Hematopoietic multipotent progenitor cell (in vitro differentiated cells): ENCODE results near the gene PRMT7. TPM values are rescaled to one million over a fixed set of nuclear protein-coding genes. Genes with fewer than 3 reads are reported as not detected.

Source experiments
- DNase-seq, 3 donors: peaks; one replicate each; pipeline ENCODE4 v3.0.0-alpha.2; 2011 to 2015; ENCODE audit warnings: low read depth in 2 of 3, low spot score in 2 of 3
- total RNA-seq: library from RNA; depleted of rRNA; stranded (reverse); fragments of >200 nt; gene quantifications from one replicate; pipeline ENCODE4 v1.2.3, GENCODE V29; 2012

PRMT7 gene
- total RNA-seq: 85.9 TPM

GRCh38 chr16:68310774-68311511, at the start of gene PRMT7, which contains the start of gene SLC7A6OS:
TSS of gene PRMT7 (plus strand) at chr16:68311019. CDS start at chr16:68315980, 4,961 bp downstream.
TSS of gene SLC7A6OS (minus strand) at chr16:68310946. CDS start at chr16:68310926, 20 bp downstream.
- peak; percentile 75 to 93 (median 91) for DNase-seq

- no peak for DNase-seq
These were observed 47.2 kb upstream of the PRMT7 start for GRCh38 chr16:68263559-68264127.

DNA sequence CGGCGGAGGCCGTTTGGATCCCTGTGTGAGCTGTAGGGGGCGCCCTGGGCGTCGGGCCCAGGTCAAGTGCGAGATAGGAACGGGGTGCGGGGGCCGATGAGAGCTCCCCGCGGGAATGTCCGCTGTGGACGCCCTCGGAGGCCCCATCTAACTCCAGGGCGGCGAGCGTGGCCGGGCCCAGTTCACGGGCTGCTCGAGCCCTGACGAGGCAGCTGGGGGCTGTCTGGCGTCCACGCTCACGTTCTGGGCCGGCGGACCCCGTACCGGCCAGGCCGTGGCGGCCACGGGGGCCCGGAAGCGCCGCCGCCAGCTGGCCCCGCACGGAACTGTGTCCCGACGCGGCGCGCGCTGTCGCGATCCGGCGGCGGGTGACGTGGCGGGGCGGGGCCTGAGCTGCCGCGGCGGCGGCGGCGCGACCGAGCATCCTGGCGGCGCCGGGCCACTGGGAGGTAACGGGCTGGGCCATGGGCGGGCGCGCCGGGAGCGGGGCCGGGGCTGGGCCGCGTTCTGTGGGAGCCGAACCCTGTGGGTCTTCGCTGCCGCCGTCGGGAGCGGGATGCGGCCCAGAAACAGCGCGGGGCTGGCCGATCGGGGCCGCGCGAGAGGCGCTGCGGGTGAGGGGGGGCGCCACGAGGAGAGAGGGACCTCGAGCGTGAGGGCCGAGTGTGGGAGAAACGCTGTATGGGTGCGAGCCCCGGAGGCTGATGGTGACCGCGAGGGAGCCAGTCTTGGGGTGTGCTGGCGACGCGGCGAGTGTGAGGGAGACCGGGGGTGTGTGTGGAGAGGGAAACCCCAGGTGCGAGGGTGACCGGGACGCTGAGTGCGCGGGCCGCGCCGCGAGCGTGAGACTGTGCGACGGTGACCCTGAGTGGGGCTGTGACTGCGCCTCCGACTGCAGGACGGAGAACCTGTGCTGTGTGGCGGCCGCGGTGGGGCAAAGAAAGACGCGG, 46.4 kb upstream of the PRMT7 start, which contains the start of gene SLC7A6:
Gene SLC7A6 (plus strand): TSS at position 399 of the 950 bp plus-strand sequence. CDS start 10,201 bp downstream, outside the sequence.
- peak in 2 of 3 donors; percentile 77 to 80 for DNase-seq

DNA sequence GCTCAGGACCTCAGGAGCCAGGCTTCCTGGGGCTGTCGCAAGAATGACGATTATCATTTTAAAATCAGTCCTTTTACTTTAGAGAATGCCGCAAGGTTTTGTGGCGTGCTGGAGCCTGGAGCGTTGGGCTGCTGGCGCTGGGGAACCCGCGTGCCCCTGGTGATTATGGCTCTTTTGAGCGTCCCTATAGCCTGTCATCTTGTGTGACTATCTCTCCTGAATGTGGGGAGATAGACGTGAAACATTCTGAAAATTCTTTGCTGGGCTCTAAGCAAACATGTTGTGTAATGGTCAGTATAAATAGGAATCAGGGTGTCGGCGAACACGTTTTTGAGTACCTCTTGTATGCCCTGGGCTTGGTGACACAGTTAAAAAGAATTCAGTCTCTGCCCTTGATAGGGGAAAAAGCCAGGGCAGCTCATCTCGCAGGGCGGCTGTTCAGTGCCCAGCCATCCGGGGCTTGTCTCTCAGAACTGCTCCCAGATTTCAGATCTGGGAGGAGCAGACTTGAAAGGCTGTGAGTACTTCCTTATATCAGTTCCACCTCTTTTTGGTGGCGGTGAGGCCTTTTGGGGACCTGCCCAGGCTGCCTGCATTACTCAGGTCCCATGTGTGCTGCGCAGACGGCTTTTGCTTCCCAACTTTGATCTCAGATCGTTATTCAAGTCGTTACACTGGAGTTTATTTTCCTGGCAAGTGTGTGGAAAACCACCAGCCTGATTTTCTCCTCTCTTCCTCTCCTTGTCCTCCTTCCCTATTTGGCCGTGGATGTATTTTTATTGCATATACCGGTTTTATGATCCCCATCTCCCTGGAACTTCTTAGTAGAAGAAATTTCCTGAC, 45.5 kb upstream of the PRMT7 start:
- peak in 1 of 3 donors; percentile 41 for DNase-seq

GRCh38 chr16:68267612-68268405, 43.0 kb upstream of the PRMT7 start:
- DNase-seq: no peak

DNA sequence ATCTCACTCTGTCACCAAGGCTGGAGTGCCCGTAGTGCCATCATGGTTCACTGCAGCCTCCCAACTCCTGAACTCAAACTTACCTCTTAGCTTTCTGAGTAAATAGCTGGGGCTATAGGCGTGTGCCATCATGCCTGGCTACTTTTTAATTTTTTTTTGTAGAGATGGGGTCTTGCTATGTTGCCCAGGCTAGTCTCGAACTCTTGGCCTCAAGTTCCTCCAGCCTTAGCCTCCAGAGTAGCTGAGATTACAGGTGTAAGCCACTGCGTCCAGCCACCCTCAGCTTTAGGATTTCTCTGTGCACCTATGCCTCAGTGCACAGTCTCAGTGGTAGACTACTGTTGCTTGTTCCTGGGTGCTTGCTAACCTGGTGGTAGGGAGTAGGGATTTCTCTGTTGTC, 41.0 kb upstream of the PRMT7 start:
- DNase-seq: no peak

- no peak for DNase-seq
These were observed 40.5 kb upstream of the PRMT7 start for GRCh38 chr16:68270353-68270752.

GRCh38 chr16:68272507-68273209, 38.2 kb upstream of the PRMT7 start:
- DNase-seq: peak in 1 of 3 donors; percentile 52

DNA sequence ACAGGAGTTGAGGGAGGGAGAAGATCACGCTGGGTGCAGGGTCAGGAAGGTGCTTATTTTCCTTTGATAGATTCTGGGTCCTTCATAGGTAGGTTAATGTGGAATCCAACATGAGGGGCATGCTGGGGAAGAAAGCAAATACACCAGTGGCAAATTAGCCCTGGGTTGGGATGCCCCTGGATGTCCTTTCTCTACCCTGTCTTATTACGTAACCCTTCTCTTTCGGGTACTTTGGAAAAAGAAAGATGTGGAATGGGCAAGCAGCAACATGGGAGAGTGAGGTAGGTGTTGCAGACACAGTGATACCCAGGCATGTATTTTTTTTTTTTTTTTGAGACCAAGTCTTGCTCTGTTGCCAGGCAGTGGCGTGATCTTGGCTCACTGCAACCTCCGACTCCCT, 37.4 kb upstream of the PRMT7 start:
- DNase-seq: no peak

- DNase-seq: no peak
These were observed 36.9 kb upstream of the PRMT7 start for GRCh38 chr16:68273896-68274295.

DNA sequence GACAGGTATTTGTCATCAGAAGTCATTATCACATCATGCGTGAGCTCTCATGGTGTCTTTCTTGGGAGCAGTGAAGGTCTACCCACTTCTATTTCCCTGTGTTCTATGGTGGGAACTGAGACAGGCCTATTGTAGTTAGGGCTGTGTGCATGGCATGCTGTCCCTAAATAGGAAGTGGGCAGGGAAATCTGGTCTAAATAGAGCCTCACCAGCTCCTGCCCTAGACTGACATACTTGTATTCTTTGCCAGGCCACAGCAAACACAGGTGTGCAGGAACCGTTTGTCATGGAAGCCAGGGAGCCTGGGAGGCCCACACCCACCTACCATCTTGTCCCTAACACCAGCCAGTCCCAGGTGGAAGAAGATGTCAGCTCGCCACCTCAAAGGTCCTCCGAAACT, 36.4 kb upstream of the PRMT7 start:
- no peak for DNase-seq

DNA sequence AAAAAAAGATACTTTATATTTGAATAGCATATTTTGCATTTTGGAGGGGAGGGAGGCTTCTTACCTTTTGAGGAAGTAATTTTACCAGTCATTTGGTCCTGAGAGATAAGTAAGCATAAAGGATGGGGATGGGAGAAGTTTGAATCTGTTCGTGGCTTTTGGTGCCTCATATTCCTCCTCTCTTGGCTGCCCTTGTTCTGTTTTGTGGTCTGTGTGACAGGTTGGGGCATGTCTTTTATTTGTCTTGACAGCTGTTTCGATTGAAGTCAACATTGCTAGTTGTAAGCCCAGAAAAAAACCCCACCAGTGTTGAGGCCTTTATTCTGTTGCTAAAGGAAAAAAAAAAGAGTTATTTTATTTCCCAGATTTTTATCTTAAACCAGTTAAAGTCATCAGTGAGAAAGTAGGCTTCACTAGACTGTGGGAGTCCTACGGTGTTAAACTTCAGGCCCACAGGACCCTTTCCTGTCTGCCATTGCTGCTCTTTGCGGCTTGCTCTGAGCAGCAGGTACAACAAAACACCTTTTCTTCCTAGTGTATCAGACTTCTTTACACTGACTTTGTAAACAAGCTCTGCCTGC, 35.1 kb upstream of the PRMT7 start:
- peak in 2 of 3 donors; percentile 39 to 74 for DNase-seq

- DNase-seq: no peak
These were observed 34.6 kb upstream of the PRMT7 start for GRCh38 chr16:68276223-68276622.

- DNase-seq: no peak
These were observed 30.9 kb upstream of the PRMT7 start for GRCh38 chr16:68279726-68280558.

- DNase-seq: no peak
These were observed 29.3 kb upstream of the PRMT7 start for GRCh38 chr16:68281368-68282063.

DNA sequence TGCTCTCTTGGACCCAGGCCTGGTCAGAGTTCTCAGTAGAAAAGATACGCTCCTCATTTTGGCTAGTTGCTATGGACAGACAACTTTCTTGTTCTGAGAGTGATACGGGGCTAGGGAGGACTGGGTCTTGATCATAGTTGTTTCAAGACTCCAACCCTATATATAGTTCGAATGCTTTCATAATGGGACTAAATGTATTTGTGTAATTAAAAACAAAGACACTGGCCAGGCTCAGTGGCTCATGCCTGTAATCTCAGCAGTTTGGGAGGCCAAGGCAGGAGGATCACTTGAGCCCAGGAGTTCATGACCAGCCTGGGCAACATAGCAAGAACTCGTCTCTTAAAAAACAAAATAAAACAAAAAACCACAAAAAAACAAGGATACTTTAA, 28.8 kb upstream of the PRMT7 start:
- DNase-seq: no peak

DNA sequence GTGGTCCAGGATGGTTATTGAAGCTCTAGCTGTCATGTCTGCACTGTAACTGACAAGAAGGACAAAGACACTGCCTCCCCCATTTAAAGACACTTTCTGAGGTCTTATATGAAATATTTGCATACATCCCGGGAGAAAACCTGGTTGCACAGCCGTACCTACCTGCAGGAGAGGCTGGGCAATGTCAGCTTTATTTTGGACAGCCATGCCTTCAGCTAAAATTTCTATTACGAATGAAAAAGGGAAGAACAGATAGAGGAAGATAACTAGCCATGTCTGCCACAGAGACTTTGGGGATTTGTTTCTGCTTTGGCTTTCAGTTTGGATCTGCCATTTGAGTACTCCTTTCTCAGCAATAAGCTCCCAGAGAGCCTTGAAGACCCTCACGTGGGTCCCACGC, 27.5 kb upstream of the PRMT7 start:
- DNase-seq: no peak
